ENCODE results near the gene CDCP2.

DNA sequence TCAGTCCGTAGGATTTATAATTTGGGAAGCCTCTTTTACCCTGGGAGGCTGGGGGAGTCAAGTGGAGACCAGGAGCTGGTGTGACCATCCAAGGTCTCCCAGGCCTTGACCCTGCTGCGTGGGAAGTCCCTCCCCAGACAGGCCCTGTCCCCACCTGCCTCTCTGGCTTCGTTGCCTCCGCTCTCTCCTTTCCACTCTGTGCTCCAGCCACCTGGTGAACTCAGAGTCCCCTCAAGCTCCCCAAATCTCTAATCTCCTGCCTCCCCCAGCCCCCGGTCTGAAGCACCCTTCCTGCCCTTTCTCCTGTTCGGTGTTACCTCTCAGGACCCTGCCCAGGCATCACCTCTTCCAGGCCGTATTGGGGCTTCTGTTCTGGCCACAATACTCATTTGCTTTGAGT is 27.9 kb downstream of the CDCP2 start:
- TF ChIP-seq, protein P1, sequence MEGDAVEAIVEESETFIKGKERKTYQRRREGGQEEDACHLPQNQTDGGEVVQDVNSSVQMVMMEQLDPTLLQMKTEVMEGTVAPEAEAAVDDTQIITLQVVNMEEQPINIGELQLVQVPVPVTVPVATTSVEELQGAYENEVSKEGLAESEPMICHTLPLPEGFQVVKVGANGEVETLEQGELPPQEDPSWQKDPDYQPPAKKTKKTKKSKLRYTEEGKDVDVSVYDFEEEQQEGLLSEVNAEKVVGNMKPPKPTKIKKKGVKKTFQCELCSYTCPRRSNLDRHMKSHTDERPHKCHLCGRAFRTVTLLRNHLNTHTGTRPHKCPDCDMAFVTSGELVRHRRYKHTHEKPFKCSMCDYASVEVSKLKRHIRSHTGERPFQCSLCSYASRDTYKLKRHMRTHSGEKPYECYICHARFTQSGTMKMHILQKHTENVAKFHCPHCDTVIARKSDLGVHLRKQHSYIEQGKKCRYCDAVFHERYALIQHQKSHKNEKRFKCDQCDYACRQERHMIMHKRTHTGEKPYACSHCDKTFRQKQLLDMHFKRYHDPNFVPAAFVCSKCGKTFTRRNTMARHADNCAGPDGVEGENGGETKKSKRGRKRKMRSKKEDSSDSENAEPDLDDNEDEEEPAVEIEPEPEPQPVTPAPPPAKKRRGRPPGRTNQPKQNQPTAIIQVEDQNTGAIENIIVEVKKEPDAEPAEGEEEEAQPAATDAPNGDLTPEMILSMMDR (IDR thresholded peaks at IDR 0.05; ENCODE audit: insufficient read depth, low read length) = no peak
- TF ChIP-seq POLR2AphosphoS5 (IDR thresholded peaks at IDR 0.05; ENCODE audit: low read depth) (no peak), GABPA (IDR thresholded peaks at IDR 0.05; ENCODE audit: low read depth) (no peak), SPI1 (IDR thresholded peaks at IDR 0.05; ENCODE audit: borderline replicate concordance, low read depth) (no peak)
- TF ChIP-seq, protein P2, sequence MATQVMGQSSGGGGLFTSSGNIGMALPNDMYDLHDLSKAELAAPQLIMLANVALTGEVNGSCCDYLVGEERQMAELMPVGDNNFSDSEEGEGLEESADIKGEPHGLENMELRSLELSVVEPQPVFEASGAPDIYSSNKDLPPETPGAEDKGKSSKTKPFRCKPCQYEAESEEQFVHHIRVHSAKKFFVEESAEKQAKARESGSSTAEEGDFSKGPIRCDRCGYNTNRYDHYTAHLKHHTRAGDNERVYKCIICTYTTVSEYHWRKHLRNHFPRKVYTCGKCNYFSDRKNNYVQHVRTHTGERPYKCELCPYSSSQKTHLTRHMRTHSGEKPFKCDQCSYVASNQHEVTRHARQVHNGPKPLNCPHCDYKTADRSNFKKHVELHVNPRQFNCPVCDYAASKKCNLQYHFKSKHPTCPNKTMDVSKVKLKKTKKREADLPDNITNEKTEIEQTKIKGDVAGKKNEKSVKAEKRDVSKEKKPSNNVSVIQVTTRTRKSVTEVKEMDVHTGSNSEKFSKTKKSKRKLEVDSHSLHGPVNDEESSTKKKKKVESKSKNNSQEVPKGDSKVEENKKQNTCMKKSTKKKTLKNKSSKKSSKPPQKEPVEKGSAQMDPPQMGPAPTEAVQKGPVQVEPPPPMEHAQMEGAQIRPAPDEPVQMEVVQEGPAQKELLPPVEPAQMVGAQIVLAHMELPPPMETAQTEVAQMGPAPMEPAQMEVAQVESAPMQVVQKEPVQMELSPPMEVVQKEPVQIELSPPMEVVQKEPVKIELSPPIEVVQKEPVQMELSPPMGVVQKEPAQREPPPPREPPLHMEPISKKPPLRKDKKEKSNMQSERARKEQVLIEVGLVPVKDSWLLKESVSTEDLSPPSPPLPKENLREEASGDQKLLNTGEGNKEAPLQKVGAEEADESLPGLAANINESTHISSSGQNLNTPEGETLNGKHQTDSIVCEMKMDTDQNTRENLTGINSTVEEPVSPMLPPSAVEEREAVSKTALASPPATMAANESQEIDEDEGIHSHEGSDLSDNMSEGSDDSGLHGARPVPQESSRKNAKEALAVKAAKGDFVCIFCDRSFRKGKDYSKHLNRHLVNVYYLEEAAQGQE (IDR thresholded peaks at IDR 0.05; ENCODE audit: insufficient replicate concordance, low read depth) = no peak
